Measurements from ENCODE around the gene NEMF. TPM values are rescaled to one million over a fixed set of nuclear protein-coding genes. Genes with fewer than 3 reads are reported as not detected.

The NEMF gene
- total RNA-seq, 1 experiment from 2014 or later = 62.7 TPM

DNA sequence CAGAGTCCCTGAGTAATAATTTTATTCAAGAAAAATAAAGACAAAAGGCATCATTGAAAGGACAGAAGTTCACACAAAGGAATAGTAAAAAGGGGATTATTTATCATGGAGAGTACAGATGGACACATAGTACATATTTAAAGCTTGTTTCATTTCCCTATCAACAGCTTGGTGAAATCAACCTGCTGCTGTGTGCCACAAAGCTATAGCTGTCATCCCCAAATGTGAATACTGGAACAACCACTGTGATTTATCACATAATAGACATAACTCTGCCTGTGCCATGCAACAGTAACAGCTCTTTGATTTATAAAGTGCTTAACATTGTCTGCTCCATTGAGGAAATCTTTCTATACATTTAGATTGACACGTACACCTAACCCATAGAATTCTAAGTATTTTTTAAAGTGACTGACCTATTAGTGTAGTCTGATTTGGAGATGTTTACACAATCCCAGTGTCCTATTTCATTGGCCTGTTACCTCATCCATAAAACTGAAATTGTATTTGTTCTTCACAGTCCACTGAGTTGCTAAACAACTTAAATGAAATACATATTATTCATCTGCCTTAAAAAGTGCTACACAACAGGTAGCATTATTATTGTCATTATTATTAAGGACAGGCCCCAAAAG is 3.3 kb downstream of the NEMF start:
- DNase-seq = no peak
- TF ChIP-seq, protein P1, sequence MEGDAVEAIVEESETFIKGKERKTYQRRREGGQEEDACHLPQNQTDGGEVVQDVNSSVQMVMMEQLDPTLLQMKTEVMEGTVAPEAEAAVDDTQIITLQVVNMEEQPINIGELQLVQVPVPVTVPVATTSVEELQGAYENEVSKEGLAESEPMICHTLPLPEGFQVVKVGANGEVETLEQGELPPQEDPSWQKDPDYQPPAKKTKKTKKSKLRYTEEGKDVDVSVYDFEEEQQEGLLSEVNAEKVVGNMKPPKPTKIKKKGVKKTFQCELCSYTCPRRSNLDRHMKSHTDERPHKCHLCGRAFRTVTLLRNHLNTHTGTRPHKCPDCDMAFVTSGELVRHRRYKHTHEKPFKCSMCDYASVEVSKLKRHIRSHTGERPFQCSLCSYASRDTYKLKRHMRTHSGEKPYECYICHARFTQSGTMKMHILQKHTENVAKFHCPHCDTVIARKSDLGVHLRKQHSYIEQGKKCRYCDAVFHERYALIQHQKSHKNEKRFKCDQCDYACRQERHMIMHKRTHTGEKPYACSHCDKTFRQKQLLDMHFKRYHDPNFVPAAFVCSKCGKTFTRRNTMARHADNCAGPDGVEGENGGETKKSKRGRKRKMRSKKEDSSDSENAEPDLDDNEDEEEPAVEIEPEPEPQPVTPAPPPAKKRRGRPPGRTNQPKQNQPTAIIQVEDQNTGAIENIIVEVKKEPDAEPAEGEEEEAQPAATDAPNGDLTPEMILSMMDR (IDR thresholded peaks at IDR 0.05; ENCODE audit: insufficient read depth in 1 of 2, low read depth in 1 of 2, low read length in 1 of 2, severe bottlenecking in 1 of 2, unreplicated experiment in 1 of 2) = no peak
- H3K4me3 Mint-ChIP-seq (ENCODE audit: unreplicated experiment) = no peak overlapping the region
- ChIA-PET CTCF (no interaction called here), POLR2A (no interaction called here)
- H3K9me3 Mint-ChIP-seq (ENCODE audit: unreplicated experiment) = no peaks in the 10 kb centered on the region
- H3K4me1 Mint-ChIP-seq (ENCODE audit: low read depth, unreplicated experiment) = peaks cover 6% of the 10 kb centered on the region
- H3K36me3 ChIP-seq (ENCODE audit: control insufficient read depth, insufficient read depth, low read length) = peaks cover 4% of the 10 kb centered on the region
- H3K27ac Mint-ChIP-seq (ENCODE audit: unreplicated experiment) = no peak overlapping the region
- BruUV-seq (replicated peaks) = no TSS peak
- no peaks in the 10 kb centered on the region for H3K27me3 ChIP-seq (replicated peaks; ENCODE audit: control insufficient read depth, insufficient read depth, low read length)
- peaks cover 9% of the 10 kb centered on the region; the same call in 1 of the 2 replicates for H3K4me1 ChIP-seq
- intact Hi-C loops (cut with micrococcal nuclease; ENCODE audit: unreplicated experiment) = no loop called here
- H3K4me3 ChIP-seq (ENCODE audit: low read depth, low read length) = no peak overlapping the region
- no peaks in the 10 kb centered on the region for H3K27me3 Mint-ChIP-seq (ENCODE audit: insufficient read depth, unreplicated experiment)
- no peaks in the 10 kb centered on the region; the same call in 1 of the 2 replicates for H3K9me3 ChIP-seq
- H3K36me3 Mint-ChIP-seq (ENCODE audit: insufficient read depth, unreplicated experiment) = peaks cover 54% of the 10 kb centered on the region

DNA sequence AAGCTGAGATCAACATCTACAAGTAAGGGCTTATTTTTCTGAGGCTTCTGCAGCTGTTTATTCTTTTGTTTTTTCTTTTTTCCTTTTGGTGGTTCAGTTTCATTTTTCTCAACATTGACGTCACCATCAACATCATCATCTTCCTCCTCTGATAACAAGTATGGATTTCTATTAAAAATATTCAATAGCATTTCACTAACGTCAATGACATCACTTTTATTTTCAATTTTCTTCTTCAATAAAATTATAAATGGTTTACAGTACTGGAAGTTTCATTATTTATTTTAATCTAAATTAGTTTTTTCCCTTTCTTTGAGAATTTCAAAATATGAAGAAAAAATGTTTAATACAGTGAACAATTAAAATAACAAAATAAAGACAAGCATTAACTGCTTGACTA is 23.9 kb downstream of the NEMF start:
- ChIA-PET POLR2A (no interaction called here), CTCF (no interaction called here)
- no TSS peak for BruUV-seq (replicated peaks)

DNA sequence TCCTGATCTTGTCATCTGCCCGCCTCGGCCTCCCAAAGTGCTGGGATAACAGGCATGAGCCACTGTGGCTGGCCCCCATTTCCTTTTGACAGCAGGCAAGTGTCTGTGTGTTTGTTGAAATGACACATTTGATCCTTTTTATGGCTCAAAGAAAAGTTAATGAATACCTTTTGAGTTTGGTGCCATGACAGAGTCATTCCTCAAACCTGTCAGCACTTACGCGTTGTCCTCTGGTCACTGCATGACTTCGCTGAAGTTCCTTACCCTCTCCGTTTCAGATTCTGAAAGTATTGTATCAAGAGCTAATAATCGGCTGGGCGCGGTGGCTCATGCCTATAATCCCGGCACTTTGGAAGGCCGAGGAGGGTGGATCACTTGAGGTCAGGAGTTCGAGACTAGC is 32.4 kb downstream of the NEMF start:
- Histone ChIP-seq H3K4me3 (ENCODE audit: low read depth, low read length) (no peak overlapping the region), H3K27me3 (replicated peaks; ENCODE audit: control insufficient read depth, insufficient read depth, low read length) (no peaks in the 10 kb centered on the region), H3K4me1 (peaks cover 8% of the 10 kb centered on the region; the same call in 1 of the 2 replicates), H3K9me3 (peaks cover 11% of the 10 kb centered on the region; the same call in 1 of the 2 replicates), H3K36me3 (ENCODE audit: control insufficient read depth, insufficient read depth, low read length) (0 out of 2 replicates have a peak, but pooled peaks cover 3% of the 10 kb centered on the region)
- H3K36me3 Mint-ChIP-seq (ENCODE audit: insufficient read depth, unreplicated experiment) = peaks cover 79% of the 10 kb centered on the region
- ChIA-PET CTCF (no interaction called here), POLR2A (interaction anchor here (0.6 kb wide), 1 partner anchor 285 kb away, joined by 4 read pairs; no protein-coding TSS in a partner anchor)
- no peak for DNase-seq
- intact Hi-C loops (cut with micrococcal nuclease; ENCODE audit: unreplicated experiment) = no loop called here
- peaks cover 17% of the 10 kb centered on the region for H3K9me3 Mint-ChIP-seq (ENCODE audit: unreplicated experiment)
- no peaks in the 10 kb centered on the region for H3K27me3 Mint-ChIP-seq (ENCODE audit: insufficient read depth, unreplicated experiment)
- no peak overlapping the region for H3K4me3 Mint-ChIP-seq (ENCODE audit: unreplicated experiment)
- TF ChIP-seq, protein P1 (IDR thresholded peaks at IDR 0.05; ENCODE audit: insufficient read depth in 1 of 2, low read depth in 1 of 2, low read length in 1 of 2, severe bottlenecking in 1 of 2, unreplicated experiment in 1 of 2) = no peak
- H3K4me1 Mint-ChIP-seq (ENCODE audit: low read depth, unreplicated experiment) = peaks cover 12% of the 10 kb centered on the region
- no peak overlapping the region for H3K27ac Mint-ChIP-seq (ENCODE audit: unreplicated experiment)
- BruUV-seq (replicated peaks) = no TSS peak

More for the DNA sequence above, 23.9 kb downstream of the NEMF start:
- no peaks in the 10 kb centered on the region for H3K9me3 Mint-ChIP-seq (ENCODE audit: unreplicated experiment)
- no peak overlapping the region for H3K4me3 ChIP-seq (ENCODE audit: low read depth, low read length)
- H3K27ac Mint-ChIP-seq (ENCODE audit: unreplicated experiment) = no peak overlapping the region
- no peaks in the 10 kb centered on the region for H3K27me3 ChIP-seq (replicated peaks; ENCODE audit: control insufficient read depth, insufficient read depth, low read length)
- no peak for DNase-seq
- H3K36me3 ChIP-seq (ENCODE audit: control insufficient read depth, insufficient read depth, low read length) = peaks cover 1% of the 10 kb centered on the region; the same call in 1 of the 2 replicates
- no peaks in the 10 kb centered on the region for H3K4me1 Mint-ChIP-seq (ENCODE audit: low read depth, unreplicated experiment)
- H3K4me3 Mint-ChIP-seq (ENCODE audit: unreplicated experiment) = no peak overlapping the region
- no peaks in the 10 kb centered on the region for H3K4me1 ChIP-seq
- TF ChIP-seq, protein P1 (IDR thresholded peaks at IDR 0.05; ENCODE audit: insufficient read depth in 1 of 2, low read depth in 1 of 2, low read length in 1 of 2, severe bottlenecking in 1 of 2, unreplicated experiment in 1 of 2) = no peak
- no peaks in the 10 kb centered on the region for H3K9me3 ChIP-seq
- H3K36me3 Mint-ChIP-seq (ENCODE audit: insufficient read depth, unreplicated experiment) = peaks cover 81% of the 10 kb centered on the region
- H3K27me3 Mint-ChIP-seq (ENCODE audit: insufficient read depth, unreplicated experiment) = no peaks in the 10 kb centered on the region
- intact Hi-C loops (cut with micrococcal nuclease; ENCODE audit: unreplicated experiment) = no loop called here
